Measurements from ENCODE around the gene MPST.
A peak's percentile ranks its signal among the peaks of the same experiment; 100 is the strongest.

The MPST gene

DNA sequence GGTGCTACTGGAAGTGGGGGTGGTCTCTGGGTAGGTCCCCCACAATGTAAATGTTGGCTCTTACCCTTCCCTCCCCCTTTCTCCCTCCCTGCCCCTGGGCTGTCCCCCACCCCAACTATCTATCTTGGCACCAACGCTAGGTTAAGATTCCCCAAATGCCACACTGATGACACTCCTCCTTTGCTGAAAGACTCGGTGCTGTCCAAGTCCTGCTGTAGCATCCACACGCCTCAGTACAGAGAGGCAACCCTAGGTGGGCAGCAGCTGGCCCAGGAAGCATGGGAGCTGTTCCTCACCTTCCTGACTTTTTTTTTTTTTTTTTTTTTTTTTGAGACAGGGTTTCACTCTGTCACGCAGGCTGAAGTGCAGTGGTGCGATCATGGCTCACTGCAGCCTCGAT, 28.6 kb downstream of the MPST start:
- no peak for DNase-seq

DNA sequence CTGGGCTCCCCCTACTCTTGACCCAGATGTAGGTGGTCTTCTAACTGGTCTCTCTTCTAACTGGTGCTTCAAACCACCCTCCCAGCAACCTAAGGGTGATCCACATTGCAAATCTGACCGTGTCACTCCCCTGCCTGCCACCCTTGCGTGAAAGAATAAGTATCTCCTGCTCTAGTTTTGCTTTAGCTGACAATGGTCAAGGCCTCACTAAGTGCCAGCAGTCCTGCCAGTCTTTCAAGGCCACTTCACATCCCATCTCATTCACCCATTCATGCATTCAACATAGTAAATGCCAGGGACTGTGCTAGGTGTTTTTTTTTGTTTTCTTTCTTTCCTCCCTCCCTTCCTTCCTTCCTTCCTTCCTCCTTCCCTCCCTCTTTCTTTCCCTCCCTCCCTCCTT, 29.7 kb downstream of the MPST start:
- no peak for DNase-seq

DNA sequence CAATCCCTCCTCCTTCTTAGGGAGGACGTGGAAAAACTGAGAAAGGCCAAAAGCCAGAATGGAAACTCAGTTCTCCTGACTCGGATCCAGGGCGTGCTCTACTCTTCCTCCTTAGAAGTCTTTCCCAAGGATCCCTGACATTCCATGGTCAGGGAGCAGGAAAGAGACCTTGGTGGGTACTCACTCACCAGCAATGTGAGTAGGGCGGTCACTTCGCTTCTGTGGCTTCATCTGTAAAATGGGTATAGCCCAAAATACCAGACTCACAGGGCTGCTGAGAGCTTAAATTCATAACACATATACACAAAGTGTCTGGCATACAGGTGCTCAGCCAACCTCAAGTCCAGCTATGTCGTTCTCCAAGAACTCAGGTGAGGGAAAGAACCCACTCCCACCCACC, 31.4 kb downstream of the MPST start:
- DNase-seq: no peak

DNA sequence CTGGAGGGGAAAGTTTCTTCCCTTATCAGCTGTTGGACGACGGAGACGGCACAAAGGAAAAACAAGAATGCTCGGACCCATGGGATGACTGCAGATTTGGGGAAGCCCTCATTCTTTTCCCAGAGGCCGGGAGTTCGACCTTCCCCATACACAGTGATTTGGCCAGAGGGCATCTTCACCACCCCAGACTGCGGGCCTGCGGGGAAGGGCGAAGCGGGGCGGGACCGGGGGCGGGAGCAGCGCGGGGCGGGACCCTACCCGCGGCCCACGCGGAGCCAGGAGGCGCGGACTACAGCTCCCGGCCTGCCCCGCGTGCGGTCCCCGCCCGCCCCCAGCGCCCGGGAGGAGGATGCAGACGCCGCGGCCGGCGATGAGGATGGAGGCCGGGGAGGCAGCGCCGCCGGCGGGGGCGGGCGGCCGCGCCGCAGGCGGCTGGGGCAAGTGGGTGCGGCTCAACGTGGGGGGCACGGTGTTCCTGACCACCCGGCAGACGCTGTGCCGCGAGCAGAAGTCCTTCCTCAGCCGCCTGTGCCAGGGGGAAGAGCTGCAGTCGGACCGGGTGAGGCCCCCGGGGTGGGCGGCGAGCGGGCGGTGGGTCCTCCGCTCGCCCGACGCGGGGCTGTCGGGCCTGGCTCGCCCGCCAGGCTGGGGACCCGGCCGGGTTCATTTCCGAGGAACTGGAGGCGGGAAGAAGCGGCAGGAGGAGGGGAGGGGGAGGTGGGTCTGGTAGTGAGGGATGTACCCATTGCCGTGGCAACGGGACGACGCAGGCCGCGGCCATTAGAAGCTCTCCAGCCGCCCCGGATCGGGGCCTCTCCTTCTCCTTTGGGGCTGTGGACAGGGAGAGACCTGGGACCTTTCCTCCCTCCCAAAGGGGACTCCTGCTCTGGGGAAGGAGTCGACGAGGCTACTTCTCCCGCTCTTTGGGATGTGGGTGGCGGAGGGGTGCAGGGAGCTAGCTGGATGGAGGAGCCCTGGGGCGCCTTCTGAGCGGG, 32.1 kb downstream of the MPST start, which contains the start of gene KCTD17:
TSS of gene KCTD17 (plus strand) at position 352 of the 995 bp plus-strand sequence. CDS start at position 371, 19 bp downstream.
- DNase-seq: peak; percentile 80

DNA sequence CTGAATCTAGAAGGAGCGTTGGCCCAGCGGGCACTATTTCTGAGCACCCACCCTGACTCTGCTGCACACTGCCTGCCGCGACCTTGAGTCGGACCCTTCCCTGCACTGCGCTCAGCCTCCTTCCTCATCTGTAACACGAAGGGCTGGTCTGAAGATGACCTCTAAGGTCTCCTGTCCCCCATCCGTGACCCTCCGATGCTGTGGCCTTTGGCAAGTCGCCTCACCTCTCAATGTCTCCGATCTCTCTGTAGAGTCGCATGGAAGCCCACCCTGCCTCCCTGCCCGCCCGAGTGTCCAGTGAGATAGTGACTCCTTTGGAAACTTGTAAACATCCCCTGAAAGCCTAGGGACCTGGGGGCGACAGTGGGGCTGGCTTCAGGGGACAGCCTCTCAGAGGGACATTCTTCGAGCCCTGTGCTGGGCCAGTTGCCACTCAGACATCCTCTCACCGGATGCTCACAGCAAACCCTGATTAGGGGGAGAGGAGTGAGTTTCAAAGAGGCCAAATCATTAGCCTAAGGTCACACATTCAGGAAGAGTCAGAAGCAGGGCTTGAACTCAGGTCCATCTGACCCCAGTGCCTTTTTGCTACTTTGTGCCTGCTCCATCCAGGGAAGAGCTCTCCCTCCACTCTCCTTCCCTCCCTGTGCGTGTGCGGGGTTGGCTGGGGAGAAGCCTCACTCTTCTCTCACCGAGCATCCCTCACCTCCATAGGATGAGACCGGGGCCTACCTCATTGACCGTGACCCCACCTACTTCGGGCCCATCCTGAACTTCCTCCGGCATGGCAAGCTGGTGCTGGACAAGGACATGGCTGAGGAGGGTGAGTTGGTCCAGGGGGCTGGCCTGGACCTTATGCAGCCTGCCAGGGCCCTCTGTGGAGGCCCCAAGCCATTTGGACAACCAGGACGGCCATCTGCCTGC, 33.1 kb downstream of the MPST start:
- DNase-seq: no peak

DNA sequence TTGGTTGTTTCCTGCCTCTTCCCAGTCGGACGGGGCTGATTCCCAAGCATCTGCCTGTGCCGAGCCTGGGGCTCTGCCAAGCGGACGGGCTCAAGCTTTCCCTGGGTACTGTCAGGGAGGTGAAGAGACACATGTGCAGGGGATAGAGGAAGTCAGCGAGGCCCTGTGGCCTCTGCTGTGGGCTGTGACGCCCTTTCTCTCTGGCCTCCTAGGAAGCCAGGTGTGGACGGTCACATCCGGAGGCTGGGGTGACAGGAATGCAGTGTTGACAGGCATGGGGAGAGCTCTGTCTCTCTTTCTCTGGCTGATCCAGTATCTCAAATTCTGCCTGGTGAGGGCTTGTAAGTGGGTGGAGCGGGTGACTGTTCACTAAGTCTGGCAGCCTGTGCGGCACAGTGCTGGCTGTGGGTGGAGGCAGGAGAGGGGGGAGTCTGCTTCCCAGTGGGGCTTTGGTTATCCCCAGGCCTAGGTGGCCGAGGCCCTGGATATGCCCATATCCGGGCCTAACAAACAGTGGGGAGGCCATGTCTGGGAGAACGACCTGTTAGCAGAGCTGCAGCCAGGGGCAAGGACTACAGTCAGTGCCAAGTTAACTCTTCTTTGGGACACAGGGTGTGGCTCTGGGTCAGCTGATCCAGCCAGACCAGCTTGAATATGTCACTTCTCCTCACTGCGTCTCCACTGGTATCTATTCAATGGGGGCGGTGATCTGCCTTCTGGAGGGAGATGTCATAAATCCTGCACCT, 33.9 kb downstream of the MPST start:
- no peak for DNase-seq

DNA sequence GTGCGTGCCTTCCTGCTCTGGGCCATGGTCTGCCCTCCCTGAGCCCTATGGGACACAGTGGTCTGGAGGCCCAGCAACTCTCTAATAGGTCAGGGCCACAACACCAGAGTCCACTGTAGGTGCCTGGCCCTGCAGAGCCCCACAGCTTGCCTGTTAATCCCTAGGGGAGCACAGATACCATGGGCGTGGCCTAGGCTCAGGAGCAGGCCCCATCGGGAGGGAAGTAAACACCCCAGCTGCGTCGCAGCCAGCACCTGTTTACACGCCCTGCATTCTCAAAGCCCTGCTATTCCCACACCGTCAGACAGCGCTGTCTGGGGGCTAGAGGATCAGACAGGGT, 34.5 kb downstream of the MPST start:
- no peak for DNase-seq

DNA sequence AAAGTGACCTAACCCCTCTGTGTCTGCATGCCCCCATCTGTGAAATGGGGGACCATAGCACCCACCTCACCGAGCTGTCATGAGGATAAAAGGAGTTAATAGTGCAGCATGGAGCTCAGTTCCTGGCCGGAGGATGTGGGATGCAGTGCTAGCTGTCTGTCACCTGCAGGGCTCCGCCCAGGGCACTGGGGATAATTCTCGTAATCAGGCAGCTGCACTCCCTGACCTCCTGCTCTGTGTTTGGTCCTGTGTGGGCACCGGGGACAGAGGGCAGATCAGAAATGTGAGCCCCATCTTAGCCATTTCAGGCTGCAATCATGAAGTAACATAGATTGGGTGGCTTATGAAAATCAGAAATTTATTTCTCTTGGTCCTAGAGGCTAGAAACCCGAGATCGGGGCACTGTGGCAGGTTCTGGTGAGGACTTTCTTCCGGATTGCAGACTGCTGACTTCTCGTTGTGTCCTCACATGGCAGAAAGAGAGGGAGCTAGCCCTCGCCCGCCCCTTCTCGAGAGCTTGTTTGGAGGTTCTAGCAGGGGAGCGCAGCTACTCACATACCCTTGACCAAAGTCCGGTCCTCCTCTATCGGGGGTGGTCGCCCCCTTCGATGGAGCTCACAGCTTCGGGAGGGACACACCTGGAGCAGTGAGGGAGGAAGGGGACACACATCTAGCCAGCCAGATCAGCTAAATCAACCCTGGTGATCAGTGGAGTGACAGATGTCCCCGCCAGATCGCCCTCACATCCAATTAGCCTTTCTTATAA, 35.2 kb downstream of the MPST start:
- DNase-seq: no peak

DNA sequence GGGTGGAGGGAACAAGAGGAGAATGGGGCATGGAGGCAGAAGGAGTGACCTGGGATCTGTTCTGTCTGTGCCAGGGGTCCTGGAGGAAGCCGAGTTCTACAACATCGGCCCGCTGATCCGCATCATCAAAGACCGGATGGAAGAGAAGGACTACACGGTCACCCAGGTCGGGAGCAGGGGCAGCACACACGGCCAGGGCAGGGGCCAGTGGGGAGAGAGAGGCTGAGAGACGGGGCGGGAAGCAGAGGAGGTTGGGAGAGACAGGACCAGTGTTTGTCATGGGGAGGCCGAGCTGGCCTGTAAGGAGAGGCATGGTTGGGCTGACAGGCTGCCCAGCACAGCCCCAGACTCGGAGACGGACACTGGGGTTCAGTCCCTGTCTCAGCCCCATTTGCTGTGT, 36.7 kb downstream of the MPST start:
- DNase-seq: no peak

DNA sequence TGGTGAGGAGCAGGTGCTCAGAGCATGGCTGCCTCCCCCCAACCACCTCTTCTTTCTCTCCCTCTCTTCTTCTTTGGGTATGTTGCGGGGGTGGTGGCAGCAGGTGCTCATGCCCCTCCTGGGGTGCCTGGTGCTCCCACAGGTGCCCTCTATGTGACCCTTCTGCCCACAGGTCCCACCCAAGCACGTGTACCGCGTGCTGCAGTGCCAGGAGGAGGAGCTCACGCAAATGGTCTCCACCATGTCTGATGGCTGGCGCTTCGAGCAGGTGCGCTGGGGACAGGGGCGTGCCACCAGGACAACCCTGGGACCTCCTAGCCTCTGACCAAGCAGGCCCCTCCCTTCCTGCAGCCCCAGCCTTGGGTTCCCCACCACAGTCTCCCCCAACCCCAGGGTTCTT, 37.7 kb downstream of the MPST start:
- no peak for DNase-seq

DNA sequence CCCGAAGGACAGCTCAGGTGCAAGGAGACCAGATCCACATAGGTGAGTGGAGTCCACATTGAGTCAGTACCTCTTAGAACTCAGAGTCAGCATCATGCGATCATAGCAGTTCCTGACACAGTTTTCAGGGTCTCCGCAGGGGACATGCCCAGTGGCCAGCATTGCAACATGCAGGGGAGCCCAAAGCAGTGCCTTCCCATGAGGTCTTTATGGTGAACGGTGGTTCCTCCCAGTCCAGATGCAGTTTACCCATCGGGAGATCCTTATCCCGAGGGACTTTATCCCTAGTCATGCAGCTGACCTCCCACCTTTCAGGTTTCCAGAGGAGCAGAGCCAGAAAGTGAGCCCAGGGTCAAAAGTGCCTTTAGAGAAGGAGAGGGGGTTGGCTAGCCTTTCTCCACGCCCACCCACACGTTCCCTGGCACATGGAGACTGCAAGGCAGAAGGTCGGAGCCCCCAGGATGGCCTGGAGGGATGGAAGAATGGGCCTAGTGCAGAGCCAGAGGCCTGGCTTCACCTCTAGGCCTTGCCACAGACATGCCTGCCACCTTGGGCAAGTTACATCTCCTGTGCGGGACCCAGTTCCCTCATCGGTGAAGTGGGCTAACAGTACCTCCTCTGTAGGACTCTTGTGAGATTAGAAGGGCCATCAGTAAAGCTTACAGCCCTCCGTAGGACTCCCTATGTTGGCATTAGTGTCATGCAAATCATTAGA, 38.4 kb downstream of the MPST start:
- no peak for DNase-seq

DNA sequence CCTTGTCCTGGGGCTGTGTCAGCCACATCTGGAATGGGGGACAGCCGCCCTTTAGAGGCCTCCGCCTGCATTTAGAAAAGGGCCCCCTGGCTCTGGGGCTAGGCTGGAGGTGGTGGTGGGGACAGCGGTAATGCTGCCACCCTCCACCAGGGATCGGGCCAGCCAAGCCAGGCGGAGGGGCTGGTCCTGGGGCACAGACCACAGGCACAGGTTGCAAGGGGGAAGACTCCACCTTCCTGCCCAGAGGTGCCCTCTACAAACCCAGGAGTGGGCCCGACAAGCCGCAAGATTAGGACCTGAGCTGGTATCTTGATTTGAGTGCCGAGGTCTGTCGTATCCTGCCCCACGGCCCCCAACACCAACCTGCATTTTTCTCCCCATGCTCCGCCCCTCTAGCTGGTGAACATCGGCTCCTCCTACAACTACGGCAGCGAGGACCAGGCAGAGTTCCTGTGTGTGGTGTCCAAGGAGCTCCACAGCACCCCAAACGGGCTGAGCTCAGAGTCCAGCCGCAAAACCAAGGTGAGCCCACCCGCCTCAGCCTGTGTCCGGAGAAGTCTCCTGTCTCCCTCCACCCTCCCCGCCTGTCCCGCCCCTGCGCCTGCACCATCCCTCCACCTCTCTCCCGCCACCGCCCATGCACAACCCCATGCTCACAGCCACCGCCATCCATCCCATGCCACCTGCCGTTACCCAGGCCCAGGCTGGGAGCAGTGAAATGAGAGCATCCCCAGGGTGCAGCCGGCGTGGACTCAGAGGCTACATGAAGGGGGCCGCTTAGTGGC, 39.6 kb downstream of the MPST start:
- no peak for DNase-seq

DNA sequence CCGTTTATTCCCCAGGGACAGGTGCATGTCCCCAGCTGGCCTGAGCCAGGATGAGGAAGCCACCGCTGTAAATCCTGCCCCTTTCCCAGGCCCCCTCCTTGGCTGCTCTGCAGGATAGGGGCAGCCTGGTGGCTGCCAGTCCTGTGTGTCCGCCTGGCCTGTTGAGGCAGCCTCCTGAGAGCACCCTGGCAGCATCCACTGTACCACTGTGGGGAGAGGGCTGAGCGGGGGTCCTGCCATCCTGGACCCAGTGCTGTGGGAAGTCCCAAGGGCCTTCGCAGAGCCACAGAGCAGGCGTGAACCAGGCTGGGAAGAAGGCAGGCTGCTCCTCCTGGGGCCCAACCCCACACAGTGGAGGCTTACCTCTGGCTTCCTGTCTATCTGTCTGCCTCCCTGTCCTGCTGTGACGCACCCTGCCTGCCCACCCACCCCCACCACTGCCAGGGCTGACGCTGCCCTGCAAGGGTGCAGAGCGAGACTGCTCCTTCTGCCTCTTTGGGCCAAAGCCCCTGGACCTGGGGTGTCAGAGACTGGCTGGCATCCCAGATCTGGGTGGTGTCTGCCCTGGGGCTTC, 40.4 kb downstream of the MPST start:
- no peak for DNase-seq

DNA sequence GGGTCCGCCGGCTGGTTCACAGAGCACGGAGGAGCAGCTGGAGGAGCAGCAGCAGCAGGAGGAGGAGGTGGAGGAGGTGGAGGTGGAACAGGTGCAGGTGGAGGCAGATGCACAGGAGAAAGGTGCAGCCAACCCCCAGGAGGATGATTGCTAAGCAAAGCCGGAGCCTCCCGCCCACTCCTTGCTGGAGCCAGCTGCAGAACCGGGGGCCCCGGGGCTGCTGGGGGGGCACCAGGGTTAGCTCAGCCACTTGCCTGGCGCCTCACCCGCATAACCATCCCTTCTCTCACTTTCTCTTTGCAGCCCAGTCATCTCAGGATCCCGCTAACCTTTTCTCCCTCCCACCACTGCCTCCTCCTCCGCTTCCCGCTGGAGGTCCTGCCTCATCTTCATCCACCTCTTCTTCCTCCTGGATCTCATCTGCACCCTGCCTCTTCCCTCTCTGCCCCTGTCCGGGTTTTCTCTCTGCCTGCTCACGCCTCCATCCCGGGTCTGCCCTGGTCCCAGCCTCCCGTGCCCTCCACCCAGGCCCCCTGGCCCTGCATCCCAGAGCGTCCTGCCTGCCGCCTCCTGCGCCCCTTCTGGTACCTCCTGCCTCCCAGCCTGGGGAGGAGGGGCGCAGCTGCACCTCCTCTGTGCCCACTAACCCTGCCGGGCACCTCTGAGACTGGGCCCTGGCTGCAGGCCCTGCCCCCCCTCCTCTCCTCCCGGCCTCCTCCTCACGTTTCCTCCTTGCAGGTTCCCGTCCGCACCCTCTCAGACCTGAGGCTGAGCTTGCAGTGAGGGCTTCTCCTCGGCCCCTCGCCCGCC, 41.5 kb downstream of the MPST start:
- no peak for DNase-seq

DNA sequence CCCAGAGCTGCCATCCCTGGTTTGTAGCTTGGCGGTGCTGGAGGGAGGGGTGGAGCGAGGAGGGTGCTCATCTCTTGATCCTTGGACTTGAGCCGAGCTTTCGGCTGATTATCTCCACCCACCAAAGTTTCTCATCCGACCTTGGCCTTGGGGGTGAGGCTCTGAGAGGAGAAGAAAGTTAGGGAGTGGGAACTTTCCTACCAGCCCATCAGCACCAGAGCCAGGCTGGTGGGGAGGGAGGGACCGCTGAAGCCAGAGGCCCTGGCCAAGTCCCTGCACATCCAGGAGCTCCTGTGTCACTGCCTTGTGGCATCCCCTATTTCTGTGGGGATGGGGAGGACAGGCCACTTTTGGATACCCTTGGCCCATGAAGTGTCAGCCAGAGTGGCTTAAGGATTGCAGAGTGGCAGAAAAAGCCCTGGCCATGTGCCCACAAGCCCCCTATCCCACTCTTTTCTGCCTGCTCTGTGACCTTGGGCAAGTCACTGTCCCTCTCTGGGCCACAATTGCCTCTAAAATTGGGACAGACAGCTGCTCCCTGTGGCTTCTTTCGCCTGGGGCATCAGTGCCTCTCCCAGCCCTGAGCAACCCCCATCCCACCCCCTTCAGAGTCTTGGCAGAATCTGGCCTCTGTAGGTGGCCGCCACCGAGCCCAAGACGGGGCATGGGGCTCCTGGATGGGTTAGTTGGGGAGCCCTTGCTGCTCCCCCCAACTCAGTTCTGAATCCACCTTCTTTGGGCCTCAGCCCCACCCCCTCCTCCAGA, 42.3 kb downstream of the MPST start:
- DNase-seq: no peak

DNA sequence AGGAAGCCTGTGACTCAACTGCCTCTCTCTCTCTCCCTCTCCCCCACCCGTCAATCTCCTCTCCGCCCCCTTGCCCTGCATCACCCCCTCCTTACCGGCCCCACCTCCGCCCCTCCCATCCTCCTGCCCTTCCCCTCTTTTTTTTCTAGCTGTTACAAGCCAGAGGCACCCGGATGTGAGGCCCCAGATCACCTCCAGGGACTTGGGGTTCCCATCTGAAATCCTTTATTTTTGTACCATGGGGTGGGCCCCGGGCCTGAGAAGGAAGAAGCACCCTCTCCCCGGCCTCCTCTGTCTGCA, 42.8 kb downstream of the MPST start:
- DNase-seq: no peak

DNA sequence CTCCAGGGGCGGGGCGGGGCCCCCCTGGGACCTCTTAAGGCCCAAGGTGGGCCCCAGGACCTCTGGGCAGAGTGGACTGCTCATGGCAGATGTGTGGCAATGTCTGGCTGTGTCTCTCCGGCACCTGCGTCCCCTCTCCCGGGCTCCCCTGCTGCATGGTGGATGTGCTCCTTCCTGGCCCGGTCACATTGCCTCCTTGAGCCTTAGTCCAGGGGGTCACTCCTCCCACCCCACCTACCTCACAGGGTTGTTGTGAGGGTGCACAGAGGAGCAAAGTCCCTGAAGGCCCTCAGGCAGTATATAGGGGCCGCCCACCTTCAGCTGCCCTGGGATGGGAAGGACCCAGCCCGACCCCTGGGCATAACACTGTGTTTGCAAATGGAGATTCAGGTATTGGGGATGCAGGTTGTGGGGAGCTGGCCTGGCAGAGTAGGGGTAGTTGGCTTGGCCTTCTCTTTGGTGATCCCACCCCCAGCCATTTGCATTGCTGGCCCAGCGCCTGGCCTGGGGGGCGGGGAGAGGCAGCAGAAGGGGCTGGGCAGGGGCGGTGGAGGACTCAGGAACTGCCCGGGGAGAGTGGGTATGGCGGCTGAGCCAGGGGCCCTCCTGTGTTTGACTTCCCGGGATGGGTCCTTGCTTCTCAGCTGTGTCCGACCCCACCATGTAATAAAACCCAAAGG, 43.3 kb downstream of the MPST start:
- DNase-seq: no peak

Measured in activated CD4-positive, CD25-positive, alpha-beta regulatory T cell treated with anti-CD3 and anti-CD28 coated beads, Interleukin-2, amount 50 U/mL, for 72 hours (primary cell).